HK-2 (cell line): ENCODE measurements around the gene LRAT.
"Not testable (repeated sequence)": the region's sequence is repeated elsewhere in the genome, so short reads cannot be mapped to it uniquely, and the experiment has no call there.

Source experiments
- DNase-seq: peaks from one replicate; pipeline ENCODE4 v3.0.0-alpha.2; 2018; ENCODE audit not compliant: unreplicated experiment

The LRAT gene

DNA sequence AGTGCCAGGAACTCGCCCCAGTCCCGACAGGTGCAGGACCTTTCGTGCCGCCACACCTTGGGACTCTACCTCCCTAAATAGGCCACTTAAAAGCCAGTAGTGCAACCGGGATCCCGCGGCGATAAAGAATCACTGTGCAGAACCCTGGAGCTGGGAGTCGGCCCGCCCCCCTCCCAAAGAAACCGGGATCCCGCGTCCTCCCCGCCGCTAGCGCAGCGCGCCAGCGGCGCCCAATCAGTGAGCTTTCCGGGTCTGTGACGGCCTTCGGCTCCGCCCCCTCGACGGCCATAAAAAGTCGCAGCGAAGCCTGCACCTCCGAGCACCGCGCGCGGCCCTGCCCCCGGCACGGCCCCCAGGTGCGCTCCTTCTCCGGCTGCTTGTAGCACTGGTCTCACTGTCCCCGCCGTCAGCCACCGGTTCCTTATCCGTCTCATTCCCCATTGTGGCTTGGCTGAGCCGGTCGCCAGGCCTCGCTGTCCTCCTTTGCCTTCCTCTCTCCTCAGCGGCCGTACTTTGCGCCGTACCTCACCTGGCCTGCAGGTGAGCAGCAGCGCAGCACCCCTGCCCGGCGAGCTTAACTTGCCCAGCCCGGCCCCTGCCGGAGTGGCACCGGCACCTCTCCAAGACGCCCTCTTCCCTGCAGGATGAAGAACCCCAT is at the start of gene LRAT:
LRAT (plus strand) TSS at position 318 of the 658 bp plus-strand sequence; CDS start at position 645, 327 bp downstream.
- DNase-seq, result peak; percentile 53

DNA sequence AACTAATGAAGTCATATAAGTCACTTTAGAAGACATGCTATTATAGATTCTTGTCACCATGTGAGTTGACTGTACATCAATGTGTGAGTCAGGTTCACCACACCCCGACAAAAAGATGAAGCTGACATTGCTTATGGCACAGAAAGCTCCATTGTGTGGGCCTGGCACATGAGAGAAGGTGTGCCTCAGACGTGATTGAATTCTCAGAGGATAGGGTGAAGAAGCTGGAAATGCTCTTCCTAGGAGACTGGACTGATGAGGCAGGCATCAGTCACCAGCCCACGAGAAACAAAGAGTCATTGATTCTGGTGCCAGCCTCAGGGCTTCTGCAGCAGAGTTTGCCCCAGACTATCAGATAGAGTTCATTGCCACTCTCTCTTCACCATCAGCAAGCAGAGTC is 35.9 kb upstream of the LRAT start:
- DNase-seq, result no peak

DNA sequence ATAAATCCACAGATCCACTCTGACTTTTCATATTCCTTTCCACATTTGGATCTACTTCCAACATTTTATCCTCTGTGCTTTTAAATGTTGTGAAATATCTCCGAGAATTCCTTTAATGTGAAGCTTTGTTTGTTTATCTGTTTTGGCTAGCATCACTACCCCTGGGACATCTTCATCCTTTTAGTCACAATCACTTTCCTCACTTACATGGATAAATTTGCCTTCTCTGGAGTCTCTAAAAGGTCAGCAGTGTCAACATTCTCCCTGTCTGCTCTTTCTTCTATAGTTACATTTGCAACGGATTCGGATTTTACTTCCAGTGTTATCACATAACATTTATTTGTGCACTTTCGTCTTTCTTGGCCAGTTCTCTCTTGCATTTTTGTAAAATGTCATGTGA is 34.2 kb upstream of the LRAT start:
- DNase-seq, result no peak

DNA sequence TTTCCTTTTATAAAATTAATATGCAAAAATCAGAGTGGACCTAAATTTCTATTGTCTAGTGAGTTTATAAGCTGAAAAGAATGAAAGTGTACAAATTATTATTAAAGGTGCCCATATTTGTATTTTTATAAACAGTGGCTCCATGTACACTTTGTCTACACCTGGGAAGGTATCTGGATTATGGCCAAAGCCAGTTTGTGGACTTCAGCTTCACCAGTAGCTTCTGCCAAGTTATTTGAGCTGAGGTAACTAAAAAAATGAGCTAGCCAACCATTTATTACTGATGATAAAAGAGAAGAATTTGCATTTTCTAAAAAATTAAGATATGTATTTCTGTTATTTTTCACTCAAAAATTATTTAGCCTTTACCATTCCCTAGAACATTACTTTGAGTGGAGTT is 32.3 kb upstream of the LRAT start:
- DNase-seq, result no peak

DNA sequence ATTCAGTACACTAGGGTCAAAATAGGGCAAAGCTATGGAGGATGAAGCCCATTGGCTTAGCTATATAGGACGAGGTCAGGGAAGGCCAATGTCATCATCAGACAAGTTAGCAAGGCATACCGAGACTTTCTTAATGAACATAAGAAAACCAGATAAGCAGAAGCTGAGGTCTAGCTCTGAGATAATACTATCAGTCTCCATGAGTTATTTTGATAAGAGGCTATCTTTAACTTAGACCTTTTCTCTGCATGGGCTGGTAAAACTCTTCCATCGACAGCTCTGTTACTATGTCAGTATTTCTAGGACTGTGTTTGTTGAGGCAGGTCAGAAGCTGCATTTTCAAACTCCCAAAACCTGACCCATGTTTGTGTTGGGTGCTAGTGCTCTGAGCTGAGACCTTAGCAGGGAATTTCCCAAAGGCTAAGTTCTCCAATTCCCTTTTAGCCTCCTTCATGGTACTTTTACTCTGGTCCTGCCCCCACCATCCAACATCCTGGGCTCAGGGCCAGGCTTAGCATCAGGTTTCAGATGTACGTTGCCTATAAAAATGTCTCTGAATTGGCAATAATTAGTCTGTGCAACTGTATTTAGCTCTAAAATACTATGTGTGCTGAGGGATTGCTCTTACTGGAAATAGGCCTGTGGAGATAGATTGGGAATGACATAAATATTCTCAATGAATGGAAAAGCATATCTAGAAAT is 29.3 kb upstream of the LRAT start:
- DNase-seq, result no peak

DNA sequence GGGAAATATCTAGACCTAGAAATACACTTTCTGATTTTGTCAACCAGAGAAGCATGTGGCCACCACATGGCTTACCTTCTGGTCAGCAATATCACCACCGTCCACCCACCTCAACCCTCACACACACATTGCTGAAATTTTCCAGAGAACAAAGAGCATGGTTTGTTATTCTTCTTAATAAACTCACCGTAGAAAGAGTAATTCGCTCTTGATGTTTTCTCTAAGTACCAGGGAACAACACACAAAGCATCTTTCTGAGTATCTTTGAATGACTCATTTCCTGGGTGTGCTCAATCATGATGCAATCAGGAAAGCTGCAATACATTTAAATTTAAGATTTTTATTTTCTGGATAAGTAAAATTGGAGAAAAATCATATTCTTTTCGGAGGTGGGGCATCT is 24.7 kb upstream of the LRAT start:
- DNase-seq, result no peak

DNA sequence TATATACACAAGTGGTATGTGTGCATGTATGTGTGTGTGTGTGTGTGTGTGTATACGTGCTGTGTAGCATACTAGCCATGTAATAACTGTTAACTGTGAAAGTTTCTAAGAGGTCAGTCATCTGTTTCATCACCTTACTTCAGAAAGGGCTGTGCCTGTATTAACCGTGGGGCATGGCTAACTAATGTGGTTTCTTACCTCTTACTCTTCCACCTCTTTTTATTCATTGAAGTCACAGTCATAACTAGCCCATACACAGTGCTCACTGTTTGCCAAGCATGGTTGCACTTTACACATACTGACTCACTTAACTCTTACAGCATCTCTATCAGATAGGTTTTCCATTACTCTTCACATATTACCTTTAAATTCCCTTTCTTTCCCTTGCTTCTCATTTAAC is 23.7 kb upstream of the LRAT start:
- DNase-seq, result peak; percentile 44

DNA sequence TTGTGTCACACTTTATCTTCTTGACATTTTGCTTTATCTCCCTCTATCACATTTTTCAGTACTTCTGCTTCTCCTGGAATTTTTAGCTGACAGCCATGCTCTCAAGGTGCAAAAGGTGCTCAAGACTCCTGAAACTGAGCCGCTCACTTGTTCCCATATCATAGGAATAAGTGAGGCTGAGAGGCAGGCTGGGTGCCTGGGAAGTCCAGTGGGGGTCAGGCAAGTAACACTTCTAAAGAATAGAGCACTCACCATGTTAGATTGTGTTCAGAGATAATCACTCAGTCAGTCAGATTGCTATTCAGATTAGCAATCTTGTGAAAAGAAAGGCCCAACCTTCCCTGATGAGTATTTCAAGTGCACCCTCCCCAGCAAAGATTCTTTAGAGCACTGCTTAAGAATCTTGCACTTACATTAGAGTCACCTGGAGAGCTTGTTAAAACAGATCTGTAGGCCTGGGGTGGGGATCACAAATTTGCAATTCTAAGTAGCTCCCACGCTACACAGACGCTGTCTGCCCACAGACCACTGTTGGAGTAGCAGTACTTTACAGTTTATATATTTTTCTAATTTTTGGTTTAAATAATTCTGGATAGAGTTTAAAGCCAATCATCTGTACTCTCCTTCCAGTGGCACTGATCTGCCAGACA is 23.1 kb upstream of the LRAT start:
- DNase-seq, result no peak

DNA sequence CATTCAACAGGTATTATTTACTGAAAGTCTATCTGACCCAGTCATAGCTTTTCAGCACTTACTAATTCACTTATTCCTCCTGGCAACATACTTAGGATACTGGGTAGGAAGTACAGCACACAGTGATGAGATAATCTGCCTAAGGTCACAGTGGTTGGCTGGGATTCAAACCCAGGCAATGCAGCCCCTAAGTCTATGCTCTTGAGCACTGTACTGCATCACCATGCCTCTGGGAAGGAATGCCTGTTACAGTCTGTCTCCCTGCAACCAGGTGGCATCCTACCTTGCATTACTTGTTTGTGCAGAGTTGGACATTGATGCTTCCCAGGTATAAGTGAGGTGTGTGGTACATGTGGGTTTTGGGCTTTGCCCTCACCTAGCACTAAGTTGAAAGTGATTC is 21.5 kb upstream of the LRAT start:
- DNase-seq, result no peak

DNA sequence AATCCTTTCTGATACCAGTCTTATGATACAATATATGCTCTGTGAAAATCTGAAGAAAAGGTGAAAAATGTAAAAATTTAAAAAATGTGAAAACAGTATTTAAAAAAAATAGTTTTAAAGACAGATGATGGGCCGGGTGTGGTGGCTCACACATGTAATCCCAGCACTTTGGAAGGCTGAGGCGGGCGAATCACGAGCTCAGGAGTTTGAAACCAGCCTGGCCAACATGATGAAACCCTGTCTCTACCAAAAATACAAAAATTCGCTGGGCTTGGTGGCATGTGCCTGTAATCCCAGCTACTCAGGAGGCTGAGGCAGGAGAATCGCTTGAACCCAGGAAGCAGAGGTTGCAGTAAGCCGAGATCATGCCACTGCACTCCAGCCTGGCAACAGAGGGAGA is 20.2 kb upstream of the LRAT start:
- not testable (repeated sequence) for DNase-seq

DNA sequence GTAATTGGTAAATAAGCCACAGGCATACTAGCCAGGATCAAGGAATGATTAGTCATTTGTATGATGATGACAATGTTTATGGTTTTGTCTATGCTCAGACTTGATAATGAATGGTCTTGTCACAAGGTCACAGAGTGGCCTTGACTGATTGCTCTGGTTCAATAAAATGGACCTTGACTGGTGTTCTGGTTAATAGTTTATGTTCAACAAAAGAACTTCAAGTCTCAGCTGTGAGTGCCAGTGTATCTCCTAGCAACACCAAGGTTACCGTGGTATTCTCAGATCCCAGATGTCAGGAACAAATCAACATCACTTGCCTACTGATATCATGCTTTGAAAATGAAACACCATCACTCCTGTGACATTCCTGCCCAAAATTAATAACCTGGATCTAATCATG is 16.3 kb upstream of the LRAT start:
- no peak for DNase-seq

DNA sequence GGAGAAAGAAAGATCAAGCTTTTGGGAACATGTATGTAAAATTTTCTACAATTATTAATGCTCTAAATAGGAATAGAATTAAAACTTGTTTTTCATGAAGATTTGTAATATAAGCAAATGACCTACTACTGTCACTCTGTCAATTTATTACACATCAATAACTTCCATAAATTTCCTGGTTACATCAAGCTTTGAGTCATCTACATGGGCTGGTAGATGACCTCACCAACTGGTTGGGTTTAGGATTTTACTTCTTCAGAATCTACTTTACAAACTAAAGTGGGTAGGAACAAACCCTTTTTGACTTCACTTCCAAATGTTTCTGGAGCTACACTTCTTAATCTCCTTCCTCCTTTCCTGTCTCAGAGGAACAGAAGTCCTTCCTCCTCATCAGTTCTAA is 12.0 kb upstream of the LRAT start:
- no peak for DNase-seq

DNA sequence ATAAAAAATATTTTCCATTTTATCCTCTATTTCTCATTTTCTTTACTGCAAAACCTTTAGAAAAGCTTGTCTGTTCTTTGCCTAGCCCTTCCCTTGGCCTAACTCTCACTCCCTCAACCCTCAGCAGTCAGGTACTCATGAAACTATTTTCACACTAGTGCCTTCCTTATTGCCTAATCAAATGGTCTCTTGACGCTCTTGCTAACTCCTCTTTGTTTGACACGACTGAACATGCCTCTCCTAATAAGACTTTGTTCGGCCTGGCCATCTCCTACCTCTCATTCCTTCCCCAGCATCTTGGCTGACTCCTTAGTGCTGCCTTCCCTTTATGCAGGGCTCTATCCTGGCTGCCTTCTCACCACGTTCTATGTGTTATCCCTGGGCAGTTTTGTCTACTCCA is 11.1 kb upstream of the LRAT start:
- DNase-seq, result no peak

DNA sequence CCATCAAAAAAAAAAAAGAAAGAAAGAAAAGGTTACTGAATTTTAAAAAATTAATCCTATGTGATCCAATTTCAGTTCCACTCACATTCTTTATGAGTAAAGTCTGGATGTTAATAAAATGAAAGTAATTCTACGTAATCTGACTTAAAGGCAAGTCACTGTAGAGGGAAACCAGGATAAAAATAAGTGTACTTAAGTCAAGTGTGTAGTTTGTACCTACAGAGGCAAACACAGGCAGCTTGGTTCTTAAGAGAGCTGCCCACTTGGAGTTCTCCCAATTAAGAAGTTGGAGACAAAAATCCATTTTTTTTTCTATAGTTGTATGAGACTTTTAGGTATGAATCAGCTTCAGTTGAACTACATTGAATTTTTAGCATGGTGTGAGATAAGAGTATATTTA is 7.0 kb upstream of the LRAT start:
- no peak for DNase-seq

DNA sequence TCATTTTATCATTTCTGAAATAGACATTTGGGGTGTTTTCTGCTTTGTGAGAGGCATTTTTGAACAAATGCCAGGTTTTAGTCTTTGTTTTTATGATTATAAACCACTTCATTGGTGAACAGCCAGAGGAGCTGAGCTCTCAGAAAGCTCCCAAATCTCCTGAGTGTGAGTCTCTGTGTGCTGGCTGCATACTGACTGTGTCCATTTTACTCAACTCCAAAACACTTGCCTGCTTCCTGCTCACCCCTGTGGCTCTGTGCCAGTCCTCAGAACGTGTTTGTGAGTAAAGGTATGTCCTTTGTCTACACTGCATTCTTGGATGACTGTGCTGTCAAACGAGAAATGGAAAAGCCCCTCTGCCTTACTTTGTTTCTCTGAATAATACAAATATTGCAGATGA is 5.4 kb upstream of the LRAT start:
- no peak for DNase-seq

DNA sequence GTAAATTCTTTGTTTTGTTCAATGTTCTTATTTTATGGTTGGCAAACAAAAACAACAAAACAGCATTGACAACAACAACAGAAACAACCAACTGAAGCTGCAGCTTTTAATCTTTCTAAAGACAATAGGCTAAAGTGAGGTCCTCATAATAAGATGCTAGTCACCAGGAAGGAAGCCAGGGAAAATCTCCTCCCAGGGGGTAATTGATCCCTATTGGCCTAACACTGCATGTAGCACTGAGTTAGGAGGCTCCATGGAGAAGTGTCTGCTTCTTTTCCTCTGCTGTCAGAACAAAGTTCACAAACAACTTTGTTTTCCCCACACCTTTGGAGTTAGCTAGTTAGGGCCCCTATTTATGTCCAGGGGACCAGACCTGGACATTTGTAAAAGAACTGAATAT is 4.7 kb upstream of the LRAT start:
- no peak for DNase-seq

DNA sequence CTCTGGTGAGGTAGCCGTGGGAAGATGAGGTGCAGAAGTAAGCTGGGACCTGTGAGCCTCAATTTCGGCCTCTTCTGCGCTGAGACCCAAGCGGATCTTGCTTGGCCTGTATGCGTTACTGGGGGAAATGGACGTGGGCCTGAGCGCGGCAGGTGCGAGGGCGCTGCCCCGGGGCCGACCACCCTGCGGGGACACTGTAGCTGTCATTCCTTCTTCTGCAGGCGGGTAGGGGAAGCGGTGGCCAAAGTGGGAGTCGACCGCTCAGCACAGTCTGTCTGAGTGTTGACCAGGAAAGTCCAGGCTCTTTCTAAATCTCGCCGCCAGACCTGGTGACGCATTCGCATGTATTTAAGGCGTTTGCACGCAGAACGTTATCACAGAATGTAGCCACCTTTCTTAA is 3.3 kb upstream of the LRAT start:
- DNase-seq, result no peak

DNA sequence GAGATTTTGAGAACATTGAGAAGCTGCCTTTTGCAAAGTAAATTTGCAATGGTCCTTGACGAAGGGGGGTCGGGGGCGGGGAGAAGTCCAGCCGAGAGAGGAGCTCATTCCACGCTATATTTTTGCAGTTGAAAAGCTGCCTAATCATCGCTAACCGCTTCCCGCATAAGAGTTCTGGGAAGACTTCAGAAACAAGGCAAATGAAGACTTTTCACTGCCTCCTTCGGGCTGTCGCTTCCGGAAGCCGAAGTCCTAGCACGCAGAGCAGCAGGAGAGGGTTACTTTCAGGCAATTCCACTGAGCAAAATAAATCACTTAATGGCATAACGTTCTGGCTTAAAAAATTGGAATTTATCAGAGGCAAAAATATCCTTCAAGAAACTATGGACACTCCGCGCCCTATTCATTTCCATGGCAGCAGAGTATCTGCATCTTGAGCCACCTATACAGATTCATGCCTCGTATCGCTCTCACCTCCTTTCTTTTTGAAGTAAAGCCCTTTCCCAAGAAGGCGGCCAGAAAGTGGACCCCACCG is 2.6 kb upstream of the LRAT start:
- no peak for DNase-seq

DNA sequence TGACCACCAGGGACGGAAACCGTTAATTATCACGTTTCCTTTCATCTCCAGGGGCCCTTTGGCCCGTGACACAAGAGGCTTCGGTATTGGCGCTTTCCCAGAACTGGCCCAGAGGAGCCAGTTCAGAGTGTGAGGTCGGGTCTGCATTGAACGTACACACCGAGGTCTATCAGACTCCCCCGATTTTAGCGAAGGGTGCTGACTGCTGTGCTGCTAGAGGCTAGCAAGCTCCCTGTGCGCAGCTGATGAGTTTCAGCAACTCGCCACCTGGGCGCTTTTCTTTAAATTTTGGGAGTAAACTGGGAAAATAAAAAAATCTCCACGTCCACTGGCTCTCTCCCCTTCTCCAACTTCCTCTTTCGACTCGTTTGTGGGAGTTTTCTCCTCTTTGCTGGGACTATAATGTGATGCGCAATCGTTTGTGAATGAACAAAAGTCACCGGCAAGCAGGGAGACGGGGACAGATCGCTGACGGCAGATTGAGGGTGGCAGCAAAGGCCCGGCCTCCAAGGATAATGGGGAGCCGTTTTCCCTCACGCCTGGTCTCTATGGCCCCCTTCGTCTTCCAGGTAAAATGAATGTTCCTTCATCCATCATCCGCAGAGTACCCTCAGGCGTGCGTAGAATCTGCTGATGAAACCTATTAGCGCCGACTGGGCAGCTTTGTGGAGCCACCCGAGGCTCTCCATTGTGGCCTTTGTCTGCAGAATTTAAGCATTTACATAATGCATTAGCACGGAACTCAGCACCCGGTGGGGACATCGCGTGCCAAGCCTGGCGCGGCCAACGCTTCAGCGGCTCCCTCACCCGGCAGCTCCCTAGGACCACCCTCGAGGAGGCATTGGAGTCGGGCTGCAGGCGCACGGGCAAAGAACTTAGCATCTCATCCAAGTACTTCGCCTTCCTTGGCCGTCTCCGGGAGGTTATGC is 1.6 kb upstream of the LRAT start:
- no peak for DNase-seq

DNA sequence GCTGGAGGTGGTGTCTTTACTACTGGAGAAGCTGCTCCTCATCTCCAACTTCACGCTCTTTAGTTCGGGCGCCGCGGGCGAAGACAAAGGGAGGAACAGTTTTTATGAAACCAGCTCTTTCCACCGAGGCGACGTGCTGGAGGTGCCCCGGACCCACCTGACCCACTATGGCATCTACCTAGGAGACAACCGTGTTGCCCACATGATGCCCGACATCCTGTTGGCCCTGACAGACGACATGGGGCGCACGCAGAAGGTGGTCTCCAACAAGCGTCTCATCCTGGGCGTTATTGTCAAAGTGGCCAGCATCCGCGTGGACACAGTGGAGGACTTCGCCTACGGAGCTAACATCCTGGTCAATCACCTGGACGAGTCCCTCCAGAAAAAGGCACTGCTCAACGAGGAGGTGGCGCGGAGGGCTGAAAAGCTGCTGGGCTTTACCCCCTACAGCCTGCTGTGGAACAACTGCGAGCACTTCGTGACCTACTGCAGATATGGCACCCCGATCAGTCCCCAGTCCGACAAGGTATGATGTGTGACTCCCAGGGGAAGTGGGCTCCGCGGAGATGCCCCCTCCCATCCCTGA is 634 bp downstream of the LRAT start:
- no peak for DNase-seq

DNA sequence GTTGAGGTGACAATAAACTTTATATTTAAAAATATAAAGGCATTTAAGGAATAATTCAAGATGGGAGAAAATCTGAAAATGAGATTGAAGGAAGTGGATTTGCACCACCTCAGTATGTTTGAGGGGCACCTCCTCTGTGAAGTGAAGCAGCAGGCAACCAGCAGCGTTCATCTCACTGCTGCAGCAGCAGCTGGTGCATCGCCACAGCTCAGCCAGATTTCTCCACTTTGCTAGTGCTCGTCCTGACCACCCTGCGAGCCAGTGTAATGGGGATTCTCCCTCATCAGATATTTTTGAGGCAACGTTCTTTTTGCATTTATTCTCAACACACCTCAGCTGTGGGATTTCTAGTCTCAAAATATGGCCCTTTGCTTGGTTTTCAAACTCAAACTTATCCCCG is 13.9 kb downstream of the LRAT start:
- no peak for DNase-seq

DNA sequence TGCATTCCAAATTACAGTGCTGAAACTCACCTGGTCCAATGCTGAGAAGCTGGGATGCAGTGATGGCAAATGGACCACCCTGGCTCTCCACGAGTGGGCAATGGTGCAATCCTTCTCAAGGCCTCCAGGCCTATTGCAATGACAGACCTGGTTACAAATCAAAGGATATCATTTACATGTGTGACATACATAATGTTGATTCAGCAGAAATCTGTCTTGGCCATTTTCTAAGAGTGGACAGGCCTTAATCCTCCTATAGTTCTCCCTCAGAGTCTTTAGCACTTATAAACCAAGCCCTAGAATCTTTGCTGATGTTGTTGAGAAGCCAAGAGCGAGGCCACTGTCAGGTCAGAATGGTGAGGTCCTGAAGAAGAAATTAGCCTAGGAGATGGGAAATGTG is 17.1 kb downstream of the LRAT start:
- no peak for DNase-seq
